Measurements from ENCODE around the gene FOXJ1. TPM values are rescaled to one million over a fixed set of nuclear protein-coding genes. Genes with fewer than 3 reads are reported as not detected.

Gene FOXJ1
- total and polyA plus RNA-seq, 2 of the 13 experiments (the other 11 are each of a cell fraction or from before 2014, with no cell fraction given): 0.98 to 1.6 TPM

GRCh38 chr17:76182016-76182764, 41.1 kb upstream of the FOXJ1 start (continued):
- no peak for TF ChIP-seq TOPORS (CRISPR knock-in tag; IDR thresholded peaks at IDR 0.05)
- 0 out of 2 replicates have a peak, but pooled peaks have one; percentile 32 for TF ChIP-seq MYNN (CRISPR knock-in tag; IDR thresholded peaks at IDR 0.05; ENCODE audit: low read depth)
- TF ChIP-seq ZBTB3 (CRISPR knock-in tag; IDR thresholded peaks at IDR 0.05; ENCODE audit: borderline replicate concordance, low read depth): no peak
- peak; percentile 83 for TF ChIP-seq HOXA3 (CRISPR knock-in tag; IDR thresholded peaks at IDR 0.05)
- TF ChIP-seq PLRG1 (conservative IDR thresholded peaks at IDR 0.05): no peak
- no peak for TF ChIP-seq ZNF3 (CRISPR knock-in tag; IDR thresholded peaks at IDR 0.05)
- peak; percentile 30; the same call in 1 of the 2 replicates for TF ChIP-seq PHF21A (CRISPR knock-in tag; IDR thresholded peaks at IDR 0.05)
- no peak; the same call in 1 of the 2 replicates for TF ChIP-seq SALL2 (CRISPR knock-in tag; IDR thresholded peaks at IDR 0.05)
- TF ChIP-seq, protein P1, sequence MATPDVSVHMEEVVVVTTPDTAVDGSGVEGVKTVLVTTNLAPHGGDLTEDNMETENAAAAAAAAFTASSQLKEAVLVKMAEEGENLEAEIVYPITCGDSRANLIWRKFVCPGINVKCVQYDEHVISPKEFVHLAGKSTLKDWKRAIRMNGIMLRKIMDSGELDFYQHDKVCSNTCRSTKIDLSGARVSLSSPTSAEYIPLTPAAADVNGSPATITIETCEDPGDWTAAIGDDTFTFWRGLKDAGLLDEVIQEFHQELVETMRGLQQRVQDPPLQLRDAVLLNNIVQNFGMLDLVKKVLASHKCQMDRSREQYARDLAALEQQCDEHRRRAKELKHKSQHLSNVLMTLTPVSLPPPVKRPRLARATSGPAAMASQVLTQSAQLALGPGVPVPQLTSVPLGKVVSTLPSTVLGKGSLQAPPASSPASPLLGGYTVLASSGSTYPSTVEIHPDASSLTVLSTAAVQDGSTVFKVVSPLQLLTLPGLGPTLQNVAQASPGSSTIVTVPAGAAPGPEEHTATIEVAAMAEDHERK (CRISPR knock-in tag; IDR thresholded peaks at IDR 0.05; ENCODE audit: low read depth): no peak
- no peak for TF ChIP-seq BRD4 (CRISPR knock-in tag; IDR thresholded peaks at IDR 0.05)
- TF ChIP-seq ZBTB21 (CRISPR knock-in tag; IDR thresholded peaks at IDR 0.05): peak; percentile 65; the same call in 1 of the 2 replicates
- TF ChIP-seq REL (CRISPR knock-in tag; conservative IDR thresholded peaks at IDR 0.05): no peak
- TF ChIP-seq, protein P2, sequence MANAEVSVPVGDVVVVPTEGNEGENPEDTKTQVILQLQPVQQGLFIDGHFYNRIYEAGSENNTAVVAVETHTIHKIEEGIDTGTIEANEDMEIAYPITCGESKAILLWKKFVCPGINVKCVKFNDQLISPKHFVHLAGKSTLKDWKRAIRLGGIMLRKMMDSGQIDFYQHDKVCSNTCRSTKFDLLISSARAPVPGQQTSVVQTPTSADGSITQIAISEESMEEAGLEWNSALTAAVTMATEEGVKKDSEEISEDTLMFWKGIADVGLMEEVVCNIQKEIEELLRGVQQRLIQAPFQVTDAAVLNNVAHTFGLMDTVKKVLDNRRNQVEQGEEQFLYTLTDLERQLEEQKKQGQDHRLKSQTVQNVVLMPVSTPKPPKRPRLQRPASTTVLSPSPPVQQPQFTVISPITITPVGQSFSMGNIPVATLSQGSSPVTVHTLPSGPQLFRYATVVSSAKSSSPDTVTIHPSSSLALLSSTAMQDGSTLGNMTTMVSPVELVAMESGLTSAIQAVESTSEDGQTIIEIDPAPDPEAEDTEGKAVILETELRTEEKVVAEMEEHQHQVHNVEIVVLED (CRISPR knock-in tag; IDR thresholded peaks at IDR 0.05; ENCODE audit: borderline replicate concordance): peak; percentile 30; the same call in 1 of the 2 replicates
- TF ChIP-seq ZMYM4 (CRISPR knock-in tag; IDR thresholded peaks at IDR 0.05): peak; percentile 70
- TF ChIP-seq, protein P3, sequence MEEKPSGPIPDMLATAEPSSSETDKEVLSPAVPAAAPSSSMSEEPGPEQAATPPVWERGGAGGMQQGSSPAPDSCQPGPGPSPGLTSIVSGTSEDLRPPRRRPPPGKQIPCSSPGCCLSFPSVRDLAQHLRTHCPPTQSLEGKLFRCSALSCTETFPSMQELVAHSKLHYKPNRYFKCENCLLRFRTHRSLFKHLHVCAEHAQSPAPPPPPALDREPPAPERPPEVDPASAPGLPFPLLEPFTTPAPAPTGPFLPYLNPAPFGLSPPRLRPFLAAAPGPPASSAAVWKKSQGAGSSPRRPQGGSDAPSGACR (CRISPR knock-in tag; IDR thresholded peaks at IDR 0.05): no peak
- TF ChIP-seq ZNF546 (CRISPR knock-in tag; conservative IDR thresholded peaks at IDR 0.05): no peak
- no peak for TF ChIP-seq REPIN1 (CRISPR knock-in tag; IDR thresholded peaks at IDR 0.05; ENCODE audit: borderline replicate concordance, low read depth)
- TF ChIP-seq ZNF788 (CRISPR knock-in tag; IDR thresholded peaks at IDR 0.05; ENCODE audit: borderline replicate concordance): peak; percentile 79; the same call in 1 of the 2 replicates
- TF ChIP-seq ZNF557 (CRISPR knock-in tag; IDR thresholded peaks at IDR 0.05): no peak
- TF ChIP-seq ATF1 (CRISPR knock-in tag; IDR thresholded peaks at IDR 0.05): no peak
- TF ChIP-seq, protein P4, sequence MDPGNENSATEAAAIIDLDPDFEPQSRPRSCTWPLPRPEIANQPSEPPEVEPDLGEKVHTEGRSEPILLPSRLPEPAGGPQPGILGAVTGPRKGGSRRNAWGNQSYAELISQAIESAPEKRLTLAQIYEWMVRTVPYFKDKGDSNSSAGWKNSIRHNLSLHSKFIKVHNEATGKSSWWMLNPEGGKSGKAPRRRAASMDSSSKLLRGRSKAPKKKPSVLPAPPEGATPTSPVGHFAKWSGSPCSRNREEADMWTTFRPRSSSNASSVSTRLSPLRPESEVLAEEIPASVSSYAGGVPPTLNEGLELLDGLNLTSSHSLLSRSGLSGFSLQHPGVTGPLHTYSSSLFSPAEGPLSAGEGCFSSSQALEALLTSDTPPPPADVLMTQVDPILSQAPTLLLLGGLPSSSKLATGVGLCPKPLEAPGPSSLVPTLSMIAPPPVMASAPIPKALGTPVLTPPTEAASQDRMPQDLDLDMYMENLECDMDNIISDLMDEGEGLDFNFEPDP (CRISPR knock-in tag; conservative IDR thresholded peaks at IDR 0.05): no peak
- no peak for TF ChIP-seq ZFP36L2 (CRISPR knock-in tag; IDR thresholded peaks at IDR 0.05)
- no peak for TF ChIP-seq ZNF556 (CRISPR knock-in tag; IDR thresholded peaks at IDR 0.05; ENCODE audit: borderline replicate concordance)
- TF ChIP-seq MEIS2 (CRISPR knock-in tag; IDR thresholded peaks at IDR 0.05): no peak
- peak; percentile 61 for TF ChIP-seq THAP11 (CRISPR knock-in tag; IDR thresholded peaks at IDR 0.05)
- no peak; the same call in 1 of the 2 replicates for TF ChIP-seq PITX1 (CRISPR knock-in tag; IDR thresholded peaks at IDR 0.05)
- TF ChIP-seq POLR2AphosphoS2 (IDR thresholded peaks at IDR 0.05; ENCODE audit: low read depth, low read length): no peak
